ENCODE measurements around the gene PIK3R3.

DNA sequence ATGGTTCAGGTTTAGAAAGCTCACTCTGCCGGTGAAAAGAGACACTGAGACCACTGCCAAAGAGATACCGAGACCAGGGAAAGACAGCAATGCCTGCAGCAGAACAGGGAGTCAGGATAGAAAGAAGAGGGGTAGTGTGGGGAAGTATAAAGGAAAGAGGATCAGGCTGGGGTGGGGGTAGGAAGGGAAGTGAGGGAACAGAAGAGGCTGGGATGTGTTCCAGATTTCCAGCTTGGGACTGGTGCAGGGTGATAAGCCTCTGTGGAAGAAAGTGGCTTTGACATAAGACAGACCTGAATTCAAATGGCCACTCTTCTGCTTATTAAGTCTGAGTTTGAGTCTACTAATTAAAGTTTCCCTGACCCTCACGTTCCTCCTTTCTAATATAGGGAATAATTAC is 105.9 kb downstream of the PIK3R3 start:
- TF ChIP-seq, protein P1, sequence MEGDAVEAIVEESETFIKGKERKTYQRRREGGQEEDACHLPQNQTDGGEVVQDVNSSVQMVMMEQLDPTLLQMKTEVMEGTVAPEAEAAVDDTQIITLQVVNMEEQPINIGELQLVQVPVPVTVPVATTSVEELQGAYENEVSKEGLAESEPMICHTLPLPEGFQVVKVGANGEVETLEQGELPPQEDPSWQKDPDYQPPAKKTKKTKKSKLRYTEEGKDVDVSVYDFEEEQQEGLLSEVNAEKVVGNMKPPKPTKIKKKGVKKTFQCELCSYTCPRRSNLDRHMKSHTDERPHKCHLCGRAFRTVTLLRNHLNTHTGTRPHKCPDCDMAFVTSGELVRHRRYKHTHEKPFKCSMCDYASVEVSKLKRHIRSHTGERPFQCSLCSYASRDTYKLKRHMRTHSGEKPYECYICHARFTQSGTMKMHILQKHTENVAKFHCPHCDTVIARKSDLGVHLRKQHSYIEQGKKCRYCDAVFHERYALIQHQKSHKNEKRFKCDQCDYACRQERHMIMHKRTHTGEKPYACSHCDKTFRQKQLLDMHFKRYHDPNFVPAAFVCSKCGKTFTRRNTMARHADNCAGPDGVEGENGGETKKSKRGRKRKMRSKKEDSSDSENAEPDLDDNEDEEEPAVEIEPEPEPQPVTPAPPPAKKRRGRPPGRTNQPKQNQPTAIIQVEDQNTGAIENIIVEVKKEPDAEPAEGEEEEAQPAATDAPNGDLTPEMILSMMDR (IDR thresholded peaks at IDR 0.05), result no peak
- TF ChIP-seq EP300 (IDR thresholded peaks at IDR 0.05) (no peak), POLR2A (IDR thresholded peaks at IDR 0.05) (no peak)

Measured in ovary (tissue), 3 donors.